ENCODE measurements around the gene PHF14. TPM values are rescaled to one million over a fixed set of nuclear protein-coding genes. Genes with fewer than 3 reads are reported as not detected.

PHF14 gene
- total and polyA plus RNA-seq, 2 experiments from 2014 or later, result 72.0 to 87.9 TPM

GRCh38 chr7:11194492-11194891 is 220.8 kb downstream of the PHF14 start (continued):
- TF ChIP-seq, protein P1, sequence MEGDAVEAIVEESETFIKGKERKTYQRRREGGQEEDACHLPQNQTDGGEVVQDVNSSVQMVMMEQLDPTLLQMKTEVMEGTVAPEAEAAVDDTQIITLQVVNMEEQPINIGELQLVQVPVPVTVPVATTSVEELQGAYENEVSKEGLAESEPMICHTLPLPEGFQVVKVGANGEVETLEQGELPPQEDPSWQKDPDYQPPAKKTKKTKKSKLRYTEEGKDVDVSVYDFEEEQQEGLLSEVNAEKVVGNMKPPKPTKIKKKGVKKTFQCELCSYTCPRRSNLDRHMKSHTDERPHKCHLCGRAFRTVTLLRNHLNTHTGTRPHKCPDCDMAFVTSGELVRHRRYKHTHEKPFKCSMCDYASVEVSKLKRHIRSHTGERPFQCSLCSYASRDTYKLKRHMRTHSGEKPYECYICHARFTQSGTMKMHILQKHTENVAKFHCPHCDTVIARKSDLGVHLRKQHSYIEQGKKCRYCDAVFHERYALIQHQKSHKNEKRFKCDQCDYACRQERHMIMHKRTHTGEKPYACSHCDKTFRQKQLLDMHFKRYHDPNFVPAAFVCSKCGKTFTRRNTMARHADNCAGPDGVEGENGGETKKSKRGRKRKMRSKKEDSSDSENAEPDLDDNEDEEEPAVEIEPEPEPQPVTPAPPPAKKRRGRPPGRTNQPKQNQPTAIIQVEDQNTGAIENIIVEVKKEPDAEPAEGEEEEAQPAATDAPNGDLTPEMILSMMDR (conservative IDR thresholded peaks at IDR 0.05; ENCODE audit: low read depth in 2 of 2), result no peak
- TF ChIP-seq EZH2 (IDR thresholded peaks at IDR 0.05; ENCODE audit: low read depth, unreplicated experiment), result no peak

DNA sequence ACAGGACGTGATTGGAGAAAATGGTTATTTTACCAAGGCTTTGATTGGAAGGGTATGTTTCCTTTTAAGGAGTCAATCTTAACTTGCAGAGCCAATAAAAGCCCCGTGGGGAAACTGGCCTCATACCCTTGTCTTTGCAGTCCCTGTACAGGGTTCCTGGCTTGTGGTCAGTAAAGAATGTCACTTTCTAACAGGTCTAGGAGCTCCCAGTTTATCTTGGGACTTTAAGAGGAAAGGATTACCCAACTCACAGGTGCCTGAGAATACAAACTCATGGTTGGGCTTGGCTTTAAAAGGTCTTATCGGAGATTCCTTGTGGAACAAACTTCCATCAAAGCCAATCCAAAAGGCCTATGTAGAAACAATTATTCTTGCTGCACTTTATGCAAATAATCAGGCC is 221.8 kb downstream of the PHF14 start:
- ATAC-seq (no peak), DNase-seq (ENCODE audit: low spot score) (no peak)
- TF ChIP-seq, protein P2, sequence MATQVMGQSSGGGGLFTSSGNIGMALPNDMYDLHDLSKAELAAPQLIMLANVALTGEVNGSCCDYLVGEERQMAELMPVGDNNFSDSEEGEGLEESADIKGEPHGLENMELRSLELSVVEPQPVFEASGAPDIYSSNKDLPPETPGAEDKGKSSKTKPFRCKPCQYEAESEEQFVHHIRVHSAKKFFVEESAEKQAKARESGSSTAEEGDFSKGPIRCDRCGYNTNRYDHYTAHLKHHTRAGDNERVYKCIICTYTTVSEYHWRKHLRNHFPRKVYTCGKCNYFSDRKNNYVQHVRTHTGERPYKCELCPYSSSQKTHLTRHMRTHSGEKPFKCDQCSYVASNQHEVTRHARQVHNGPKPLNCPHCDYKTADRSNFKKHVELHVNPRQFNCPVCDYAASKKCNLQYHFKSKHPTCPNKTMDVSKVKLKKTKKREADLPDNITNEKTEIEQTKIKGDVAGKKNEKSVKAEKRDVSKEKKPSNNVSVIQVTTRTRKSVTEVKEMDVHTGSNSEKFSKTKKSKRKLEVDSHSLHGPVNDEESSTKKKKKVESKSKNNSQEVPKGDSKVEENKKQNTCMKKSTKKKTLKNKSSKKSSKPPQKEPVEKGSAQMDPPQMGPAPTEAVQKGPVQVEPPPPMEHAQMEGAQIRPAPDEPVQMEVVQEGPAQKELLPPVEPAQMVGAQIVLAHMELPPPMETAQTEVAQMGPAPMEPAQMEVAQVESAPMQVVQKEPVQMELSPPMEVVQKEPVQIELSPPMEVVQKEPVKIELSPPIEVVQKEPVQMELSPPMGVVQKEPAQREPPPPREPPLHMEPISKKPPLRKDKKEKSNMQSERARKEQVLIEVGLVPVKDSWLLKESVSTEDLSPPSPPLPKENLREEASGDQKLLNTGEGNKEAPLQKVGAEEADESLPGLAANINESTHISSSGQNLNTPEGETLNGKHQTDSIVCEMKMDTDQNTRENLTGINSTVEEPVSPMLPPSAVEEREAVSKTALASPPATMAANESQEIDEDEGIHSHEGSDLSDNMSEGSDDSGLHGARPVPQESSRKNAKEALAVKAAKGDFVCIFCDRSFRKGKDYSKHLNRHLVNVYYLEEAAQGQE (IDR thresholded peaks at IDR 0.05; ENCODE audit: unreplicated experiment), result no peak
- TF ChIP-seq, protein P1 (conservative IDR thresholded peaks at IDR 0.05; ENCODE audit: low read depth in 2 of 2), result no peak
- no peak for TF ChIP-seq ZNF331 (CRISPR knock-in tag; IDR thresholded peaks at IDR 0.05; ENCODE audit: low read depth)
- no peak for TF ChIP-seq CREB1 (CRISPR knock-in tag; IDR thresholded peaks at IDR 0.05; ENCODE audit: low read depth)
- no peak for TF ChIP-seq POLR2AphosphoS5 (IDR thresholded peaks at IDR 0.05; ENCODE audit: low read depth)
- no peak for TF ChIP-seq ZNF114 (CRISPR knock-in tag; IDR thresholded peaks at IDR 0.05)
- Histone ChIP-seq H3K4me1 (ENCODE audit: insufficient read depth) (peaks cover 30% of the 10 kb centered on the region), H3K9me2 (ENCODE audit: insufficient read depth) (no peaks in the 10 kb centered on the region), H3K27me3 (ENCODE audit: insufficient read depth) (peaks cover 25% of the 10 kb centered on the region), H3K27ac (ENCODE audit: low read depth) (no peak overlapping the region), H3K36me3 (ENCODE audit: insufficient read depth) (no peaks in the 10 kb centered on the region), H3K4me3 (no peak overlapping the region), H3K79me2 (replicated peaks; ENCODE audit: insufficient read depth) (no peaks in the 10 kb centered on the region), H3K4me2 (no peak overlapping the region), H2AFZ (no peak overlapping the region), H4K20me1 (replicated peaks; ENCODE audit: insufficient read depth) (no peaks in the 10 kb centered on the region), H3F3A (replicated peaks; ENCODE audit: low read depth) (no peaks in the 10 kb centered on the region)
- Mint-ChIP-seq H3K36me3 (ENCODE audit: low read depth) (no peaks in the 10 kb centered on the region), H3K9me3 (no peaks in the 10 kb centered on the region), H3K4me1 (peaks cover 56% of the 10 kb centered on the region), H3K27me3 (ENCODE audit: insufficient read depth, low read depth, poor library complexity) (peaks cover 11% of the 10 kb centered on the region), H3K4me3 (no peak overlapping the region), H3K27ac (no peak overlapping the region)
